22Rv1 (cell line): ENCODE measurements around the gene FAM98A.

Experiments
- H3K27ac ChIP-seq: fragments of 450-650 bp; 2 replicates; pipeline ENCODE4 v1.5.1; 2017
- CTCF ChIP-seq: fragments of 450-650 bp; IDR thresholded peaks from 2 replicates; pipeline ENCODE4 v1.5.1; 2017; ENCODE audit warnings: mild to moderate bottlenecking
- ZFX ChIP-seq: fragments of 450-650 bp; IDR thresholded peaks from 2 replicates; pipeline ENCODE4 v1.6.1; 2017; ENCODE audit warnings: antibody characterized with exemption, borderline replicate concordance

FAM98A gene

GRCh38 chr2:33599175-33599942 is at the start of gene FAM98A:
FAM98A (minus strand) TSS chr2:33599299; CDS start chr2:33599221, 78 bp downstream.
- H3K27ac ChIP-seq, result peak within 1 kb of the TSS; percentile 68
- TF ChIP-seq ZFX, result no peak
- TF ChIP-seq CTCF, result 0 out of 2 replicates have a peak, but pooled peaks have one; percentile 11

GRCh38 chr2:33645861-33646260 is 46.8 kb upstream of the FAM98A start:
- TF ChIP-seq ZFX (no peak), CTCF (no peak)

GRCh38 chr2:33644215-33644614 is 45.1 kb upstream of the FAM98A start:
- TF ChIP-seq ZFX (no peak), CTCF (no peak)

More at GRCh38 chr2:33645861-33646260, 46.8 kb upstream of the FAM98A start:
- no peak overlapping the region for H3K27ac ChIP-seq

GRCh38 chr2:33636001-33636400 is 36.9 kb upstream of the FAM98A start:
- TF ChIP-seq CTCF, result no peak
- no peak for TF ChIP-seq ZFX
- H3K27ac ChIP-seq, result no peak overlapping the region

More at GRCh38 chr2:33644215-33644614, 45.1 kb upstream of the FAM98A start:
- H3K27ac ChIP-seq, result no peak overlapping the region

GRCh38 chr2:33634261-33634910 is 35.3 kb upstream of the FAM98A start:
- no peak overlapping the region for H3K27ac ChIP-seq
- TF ChIP-seq ZFX (no peak), CTCF (no peak)

- H3K27ac ChIP-seq, result no peak overlapping the region
- no peak for TF ChIP-seq CTCF
- no peak for TF ChIP-seq ZFX
Observed at GRCh38 chr2:33633315-33633714, 34.2 kb upstream of the FAM98A start.

- no peak overlapping the region for H3K27ac ChIP-seq
- TF ChIP-seq CTCF, result no peak
- no peak for TF ChIP-seq ZFX
Observed at GRCh38 chr2:33632831-33633230, 33.7 kb upstream of the FAM98A start.
